ENCODE measurements around the gene KRT36. TPM values are rescaled to one million over a fixed set of nuclear protein-coding genes. Genes with fewer than 3 reads are reported as not detected.

KRT36 gene
- total and polyA plus RNA-seq, 2 donors (not counting 3 experiments of a cell fraction or from before 2014, with no cell fraction given): 0.04 TPM; not detected in 1

DNA sequence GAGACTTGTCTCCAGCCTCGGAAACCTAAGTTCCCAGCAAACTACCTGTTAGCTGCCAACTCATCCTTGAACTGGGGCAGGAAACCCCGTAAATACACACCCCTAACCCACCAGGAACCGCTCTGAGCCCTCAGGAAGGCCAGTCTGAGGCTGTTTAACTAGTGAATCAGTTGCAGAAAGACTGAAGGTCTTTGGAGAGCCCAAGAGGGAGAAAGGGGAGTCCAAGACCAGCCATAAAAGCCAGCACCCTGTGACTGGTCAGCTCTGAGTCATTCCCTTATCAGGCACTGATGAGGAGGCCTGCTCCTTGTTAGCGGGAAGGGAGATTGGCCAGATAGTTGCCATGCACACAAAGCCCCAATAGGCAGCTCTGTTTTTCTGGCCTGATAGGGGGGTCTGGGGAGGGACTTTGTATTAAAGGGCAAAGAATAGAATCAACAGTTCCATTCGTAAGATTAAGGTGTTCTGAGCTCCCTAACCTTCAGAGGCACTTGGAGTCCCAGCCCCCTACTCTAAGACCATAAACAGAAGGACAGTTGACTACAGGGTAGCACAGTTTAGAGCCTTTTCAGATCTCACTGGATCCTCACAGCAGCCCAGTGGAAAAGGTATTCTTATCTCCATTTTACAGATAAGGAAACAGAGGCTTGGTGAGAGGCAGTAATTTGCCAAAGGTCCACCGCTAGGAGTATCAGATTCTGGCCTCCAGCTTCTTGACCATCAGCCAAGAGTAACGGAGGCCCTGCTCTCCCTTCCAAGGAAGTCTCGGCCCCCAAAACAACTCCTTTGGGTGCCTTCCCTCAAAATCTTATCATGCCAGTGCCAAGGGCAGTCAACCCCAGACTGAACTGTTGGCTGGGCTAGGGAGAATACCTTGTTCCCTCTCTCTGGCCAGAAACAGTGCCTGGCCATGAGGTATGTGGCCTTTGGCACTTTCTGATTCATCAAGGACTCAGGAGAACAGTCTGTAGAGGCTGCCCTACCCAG lies 40.6 kb upstream of the KRT36 start:
- dilution Hi-C loops (cut with MboI; ENCODE audit: extremely low pct_ligation_motif_present, low sequenced_read_pairs): no loop called here
- Histone ChIP-seq H3K4me2 (ENCODE audit: insufficient read depth, low read length) (peak overlapping the region; percentile 35), H3K36me3 (ENCODE audit: control insufficient read depth in 2 of 2, extremely low read depth in 1 of 2, insufficient read depth in 2 of 2, low read length in 2 of 2) (no peaks in the 10 kb centered on the region), H3K9me3 (replicated peaks; ENCODE audit: control insufficient read depth, insufficient read depth, low read length) (no peaks in the 10 kb centered on the region), H3K27me3 (ENCODE audit: control insufficient read depth in 2 of 2, insufficient read depth in 2 of 2, low read length in 2 of 2) (no peaks in the 10 kb centered on the region), H3K9me1 (replicated peaks; ENCODE audit: control insufficient read depth, extremely low read depth, insufficient read depth, low read length) (no peaks in the 10 kb centered on the region), H3K4me1 (ENCODE audit: control insufficient read depth, extremely low read depth, insufficient read depth, low read length) (peaks cover 29% of the 10 kb centered on the region), H3K79me2 (ENCODE audit: control insufficient read depth, insufficient read depth, low read length) (no peaks in the 10 kb centered on the region), H4K20me1 (replicated peaks; ENCODE audit: control insufficient read depth, extremely low read depth, insufficient read depth, low read length) (no peaks in the 10 kb centered on the region), H3K9ac (replicated peaks; ENCODE audit: extremely low read depth, insufficient read depth, low read length) (peak overlapping the region; percentile 42), H3K27ac (ENCODE audit: insufficient read depth, low read depth, low read length) (peak overlapping the region; percentile 80), H2AFZ (ENCODE audit: low read depth, low read length) (peak overlapping the region; percentile 39), H3K4me3 (replicated peaks in 1 of 3; ENCODE audit: insufficient read depth in 1 of 3, low read depth in 1 of 3, low read length in 3 of 3) (no peak overlapping the region)
- peak; percentile 90 for DNase-seq (ENCODE audit: low read depth, low spot score)
- TSS peak; percentile 91 for BruUV-seq (replicated peaks)
- CTCF ChIA-PET: interaction anchor here (0.7 to 8.5 kb wide), 14 partner anchors 9 to 673 kb away, joined by 3 to 126 read pairs (median 6); no protein-coding TSS in a partner anchor
- FAIRE-seq: peak; percentile 99
- POLR2A ChIA-PET: interaction anchor here (0.7 to 1.2 kb wide), 2 partner anchors 9 to 158 kb away, joined by 3 to 4 read pairs; no protein-coding TSS in a partner anchor
- peak; percentile 100 for TF ChIP-seq GATA2 (IDR thresholded peaks at IDR 0.05; ENCODE audit: insufficient read depth, insufficient read length, low read depth, low read length)
- no peak for TF ChIP-seq EZH2 (IDR thresholded peaks at IDR 0.05; ENCODE audit: borderline replicate concordance, low read depth, low read length, severe bottlenecking)
- no peak for TF ChIP-seq MYC (IDR thresholded peaks at IDR 0.05; ENCODE audit: low read depth, low read length)
- peak; percentile 62 for TF ChIP-seq POLR2A (IDR thresholded peaks at IDR 0.05; ENCODE audit: low read depth, low read length)
- peak; percentile 90 for TF ChIP-seq JUN (IDR thresholded peaks at IDR 0.05; ENCODE audit: borderline replicate concordance, insufficient read depth, insufficient read length, low read depth)
- peak; percentile 97 for TF ChIP-seq FOS (IDR thresholded peaks at IDR 0.05; ENCODE audit: borderline replicate concordance, insufficient read depth, low read length)
- peak; percentile 69 for TF ChIP-seq POLR2AphosphoS5 (IDR thresholded peaks at IDR 0.05; ENCODE audit: insufficient read depth, low read depth, low read length)
- TF ChIP-seq, protein P1, sequence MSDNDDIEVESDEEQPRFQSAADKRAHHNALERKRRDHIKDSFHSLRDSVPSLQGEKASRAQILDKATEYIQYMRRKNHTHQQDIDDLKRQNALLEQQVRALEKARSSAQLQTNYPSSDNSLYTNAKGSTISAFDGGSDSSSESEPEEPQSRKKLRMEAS (IDR thresholded peaks at IDR 0.05; ENCODE audit: insufficient read depth, insufficient read length): no peak
- TF ChIP-seq, protein P2, sequence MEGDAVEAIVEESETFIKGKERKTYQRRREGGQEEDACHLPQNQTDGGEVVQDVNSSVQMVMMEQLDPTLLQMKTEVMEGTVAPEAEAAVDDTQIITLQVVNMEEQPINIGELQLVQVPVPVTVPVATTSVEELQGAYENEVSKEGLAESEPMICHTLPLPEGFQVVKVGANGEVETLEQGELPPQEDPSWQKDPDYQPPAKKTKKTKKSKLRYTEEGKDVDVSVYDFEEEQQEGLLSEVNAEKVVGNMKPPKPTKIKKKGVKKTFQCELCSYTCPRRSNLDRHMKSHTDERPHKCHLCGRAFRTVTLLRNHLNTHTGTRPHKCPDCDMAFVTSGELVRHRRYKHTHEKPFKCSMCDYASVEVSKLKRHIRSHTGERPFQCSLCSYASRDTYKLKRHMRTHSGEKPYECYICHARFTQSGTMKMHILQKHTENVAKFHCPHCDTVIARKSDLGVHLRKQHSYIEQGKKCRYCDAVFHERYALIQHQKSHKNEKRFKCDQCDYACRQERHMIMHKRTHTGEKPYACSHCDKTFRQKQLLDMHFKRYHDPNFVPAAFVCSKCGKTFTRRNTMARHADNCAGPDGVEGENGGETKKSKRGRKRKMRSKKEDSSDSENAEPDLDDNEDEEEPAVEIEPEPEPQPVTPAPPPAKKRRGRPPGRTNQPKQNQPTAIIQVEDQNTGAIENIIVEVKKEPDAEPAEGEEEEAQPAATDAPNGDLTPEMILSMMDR (IDR thresholded peaks at IDR 0.05; ENCODE audit: extremely low read depth in 1 of 2, insufficient read depth in 1 of 2, low read depth in 1 of 2, low read length in 2 of 2): no peak
- intact Hi-C loops (cut with micrococcal nuclease): loop anchor here (1.0 kb wide), 2 partner anchors 9 to 18 kb away; no protein-coding TSS in a partner anchor

Data from endothelial cell of umbilical vein (primary cell).